Activated effector memory CD4-positive, alpha-beta T cell treated with anti-CD3 and anti-CD28 coated beads, Interleukin-2, amount 50 U/mL, for 16 hours (primary cell): Measurements from ENCODE around the gene ZNF385C.
"Not testable (repeated sequence)": the region's sequence is repeated elsewhere in the genome, so short reads cannot be mapped to it uniquely, and the experiment has no call there.

ENCODE experiments used
- DNase-seq: peaks from one replicate; pipeline ENCODE4 v3.0.0-alpha.2; 2020

Gene ZNF385C

GRCh38 chr17:42097691-42098631, at the start of gene ZNF385C:
TSS of gene ZNF385C (minus strand) at chr17:42098473. CDS start at chr17:42063056, 35,417 bp downstream.
- peak; percentile 81 for DNase-seq

- no peak for DNase-seq
These were observed 48.8 kb upstream of the ZNF385C start for GRCh38 chr17:42146911-42147607.

GRCh38 chr17:42143138-42143537, 44.9 kb upstream of the ZNF385C start:
- not testable (repeated sequence) for DNase-seq

- DNase-seq = no peak
These were observed 44.2 kb upstream of the ZNF385C start for GRCh38 chr17:42142371-42142896.

GRCh38 chr17:42141382-42141781, 43.1 kb upstream of the ZNF385C start:
- no peak for DNase-seq

GRCh38 chr17:42140690-42141089, 42.4 kb upstream of the ZNF385C start:
- DNase-seq = not testable (repeated sequence)

GRCh38 chr17:42138749-42139492, 40.6 kb upstream of the ZNF385C start:
- DNase-seq = no peak

- DNase-seq = no peak
These were observed 38.4 kb upstream of the ZNF385C start for GRCh38 chr17:42136654-42137051.

- DNase-seq = no peak
These were observed 37.7 kb upstream of the ZNF385C start for GRCh38 chr17:42135664-42136653.

GRCh38 chr17:42135151-42135550, 36.9 kb upstream of the ZNF385C start:
- no peak for DNase-seq

- no peak for DNase-seq
These were observed 35.3 kb upstream of the ZNF385C start for GRCh38 chr17:42133461-42134041.

- DNase-seq = no peak
These were observed 34.7 kb upstream of the ZNF385C start for GRCh38 chr17:42132941-42133340.

- DNase-seq = no peak
These were observed 33.7 kb upstream of the ZNF385C start for GRCh38 chr17:42131981-42132432.

- DNase-seq = no peak
These were observed 33.0 kb upstream of the ZNF385C start for GRCh38 chr17:42131232-42131631.

- no peak for DNase-seq
These were observed 32.1 kb upstream of the ZNF385C start for GRCh38 chr17:42130310-42130936.

- no peak for DNase-seq
These were observed 31.0 kb upstream of the ZNF385C start for GRCh38 chr17:42129109-42129837.

- no peak for DNase-seq
These were observed 29.1 kb upstream of the ZNF385C start for GRCh38 chr17:42127414-42127813.

- DNase-seq = no peak
These were observed 28.6 kb upstream of the ZNF385C start for GRCh38 chr17:42126836-42127235.

- DNase-seq = no peak
These were observed 27.3 kb upstream of the ZNF385C start for GRCh38 chr17:42125565-42125964.

GRCh38 chr17:42124256-42124655, 26.0 kb upstream of the ZNF385C start:
- DNase-seq = no peak
